Adrenal gland (tissue), 12 donors: ENCODE data around the gene ATXN10. TPM values are rescaled to one million over a fixed set of nuclear protein-coding genes. Genes with fewer than 3 reads are reported as not detected.

Source experiments
- DNase-seq, 7 donors: peaks; one replicate each; pipeline ENCODE4 v3.0.0-alpha.2; 2019 to 2020
- H3K27ac ChIP-seq, 5 donors: fragments of 200-600 bp; sonication (generic) in 4 of 5; 1 replicate in 3 of 5; 2 replicates in 2 of 5; pipeline versions ENCODE4 v1.5.1 to v1.8.0; 2016 to 2020; ENCODE audit warnings: mild to moderate bottlenecking in 1 of 5
- H3K27me3 ChIP-seq: fragments of 200-600 bp; 2 replicates; pipeline ENCODE4 v1.8.0; 2021
- H3K36me3 ChIP-seq, 2 donors: fragments of 200-600 bp; replicated peaks in 1 of 2; 1 replicate in 1 of 2; 2 replicates in 1 of 2; pipeline versions ENCODE4 v1.5.1 to v1.8.0; 2018 to 2022
- H3K4me1 ChIP-seq, 2 donors: fragments of 200-600 bp; replicated peaks in 1 of 2; 1 replicate in 1 of 2; 2 replicates in 1 of 2; pipeline versions ENCODE4 v1.5.1 to v1.8.0; 2018 to 2021
- H3K4me3 ChIP-seq, 4 donors: fragments of 200-600 bp; sonication (generic) in 3 of 4; one replicate each; pipeline ENCODE4 v1.5.1; 2016 to 2018
- H3K9me3 ChIP-seq, 3 donors: fragments of 200-600 bp; sonication (generic) in 1 of 3; replicated peaks in 1 of 3; 1 replicate in 2 of 3; 2 replicates in 1 of 3; pipeline versions ENCODE4 v1.5.1 to v1.8.0; 2016 to 2021
- POLR2A ChIP-seq, 2 donors: fragments of 450-650 bp; IDR thresholded peaks; one replicate each; pipeline ENCODE4 v1.6.1; 2017; ENCODE audit warnings: antibody characterized with exemption in 2 of 2, mild to moderate bottlenecking in 2 of 2, moderate library complexity in 1 of 2
- WGBS, 4 donors: extraction: QIAGEN DNeasy Blood & Tissue Kit in 2 of 4; methylation state at CpG; one replicate each; pipeline versions ENCODE4 v1.1.5 to v1.1.7; 2013 to 2017; 5-methylcytosine and 5-hydroxymethylcytosine counted together
- intact Hi-C, 2 donors: fragments of 100-400 bp; cut with DNase I; formaldehyde crosslinking; loops; one replicate each; pipeline versions ENCODE4 v1.14.1 to v1.15.0; 2022 to 2023
- polyA plus RNA-seq, 3 donors: library from polyadenylated mRNA; stranded (reverse); fragments of 200-250 nt in 2 of 3; fragments of 350-450 nt in 1 of 3; fragmentation: Illumina TruSeq in 1 of 3; extraction: RNeasy Lipid Tissue Mini Kit (QIAGEN cat#74804) in 1 of 3; gene quantifications; one replicate each; pipeline ENCODE4 v1.2.3, GENCODE V29; 2013 to 2014
- total RNA-seq, 9 donors: library from RNA; depleted of rRNA in 4 of 9; stranded (reverse); fragments of >200 nt in 4 of 9; fragments of 120-200 nt in 1 of 9; fragmentation: NEBNext Ultra II Directional in 1 of 9; extraction: Animal tissue kit (Norgen Biotek cat#: 25700) in 1 of 9; gene quantifications; one replicate each; pipeline versions ENCODE4 v1.1.0 to v1.2.4, GENCODE V29; 2013 to 2023
- TF ChIP-seq, protein P1 (sequence below), 6 experiments: fragments of 450-650 bp in 4 of 6; fragments of 200-600 bp in 2 of 6; sonication (generic) in 1 of 6; IDR thresholded peaks; 1 replicate in 5 of 6; 2 replicates in 1 of 6; pipeline versions ENCODE4 v1.5.1 to v1.8.0; 2016 to 2021; ENCODE audit warnings: antibody characterized with exemption in 6 of 6, mild to moderate bottlenecking in 2 of 6, moderate library complexity in 1 of 6
- donor health status: healthy with polysubstance abuse.
- donor health status: Bipolar disorder and iron deficiency.
- donor health status: DM: yes; HTN: yes; CAD: no.
- donor health status: DM: no; HTN: no; CAD: no.
- donor health status: DM: no; HTN: no; CAD: no.
- donor health status: DM: yes; HTN: yes; CAD: no.

The ATXN10 gene
- total and polyA plus RNA-seq, 12 donors, result 21.2 to 306 (median 165) TPM

DNA sequence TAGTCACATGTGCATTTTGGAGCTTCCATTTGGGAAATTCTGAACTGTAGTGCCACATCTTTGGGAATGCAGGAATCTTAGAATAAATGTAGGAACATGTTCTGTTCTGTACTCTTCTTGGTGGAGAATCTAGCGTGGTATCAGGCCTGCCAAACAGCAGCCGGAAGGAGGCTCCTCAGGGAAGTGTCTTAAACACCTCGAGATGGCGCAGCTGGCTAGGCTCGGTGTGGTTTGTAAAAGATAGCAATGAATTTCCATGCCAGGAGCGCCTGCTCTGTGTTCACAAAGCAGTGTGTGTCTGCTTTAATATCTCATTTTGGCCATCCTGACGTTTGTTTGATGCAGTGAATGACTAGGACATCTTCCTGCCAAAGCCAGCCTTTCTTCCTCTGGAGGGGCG, 145.1 kb downstream of the ATXN10 start:
- WGBS, 4 donors, result 93 to 94% (median 93%) methylated on average over 8 of the region's 8 CpGs
- Histone ChIP-seq H3K9me3 (no peaks in the 10 kb centered on the region), H3K36me3 (peaks cover 0 to under 1% of the 10 kb centered on the region in 2 donors), H3K4me3 (no peak overlapping the region), H3K27me3 (no peaks in the 10 kb centered on the region), H3K4me1 (peaks cover 15 to 22% of the 10 kb centered on the region in 2 donors), H3K27ac (no peak overlapping the region)
- no peak for TF ChIP-seq POLR2A (IDR thresholded peaks at IDR 0.05)
- TF ChIP-seq, protein P1, sequence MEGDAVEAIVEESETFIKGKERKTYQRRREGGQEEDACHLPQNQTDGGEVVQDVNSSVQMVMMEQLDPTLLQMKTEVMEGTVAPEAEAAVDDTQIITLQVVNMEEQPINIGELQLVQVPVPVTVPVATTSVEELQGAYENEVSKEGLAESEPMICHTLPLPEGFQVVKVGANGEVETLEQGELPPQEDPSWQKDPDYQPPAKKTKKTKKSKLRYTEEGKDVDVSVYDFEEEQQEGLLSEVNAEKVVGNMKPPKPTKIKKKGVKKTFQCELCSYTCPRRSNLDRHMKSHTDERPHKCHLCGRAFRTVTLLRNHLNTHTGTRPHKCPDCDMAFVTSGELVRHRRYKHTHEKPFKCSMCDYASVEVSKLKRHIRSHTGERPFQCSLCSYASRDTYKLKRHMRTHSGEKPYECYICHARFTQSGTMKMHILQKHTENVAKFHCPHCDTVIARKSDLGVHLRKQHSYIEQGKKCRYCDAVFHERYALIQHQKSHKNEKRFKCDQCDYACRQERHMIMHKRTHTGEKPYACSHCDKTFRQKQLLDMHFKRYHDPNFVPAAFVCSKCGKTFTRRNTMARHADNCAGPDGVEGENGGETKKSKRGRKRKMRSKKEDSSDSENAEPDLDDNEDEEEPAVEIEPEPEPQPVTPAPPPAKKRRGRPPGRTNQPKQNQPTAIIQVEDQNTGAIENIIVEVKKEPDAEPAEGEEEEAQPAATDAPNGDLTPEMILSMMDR (IDR thresholded peaks at IDR 0.05), result no peak
- DNase-seq, result no peak
- intact Hi-C loops, result no loop called here

- peak overlapping the region in 4 of 5 donors; percentile 38 to 86 (median 74) for H3K27ac ChIP-seq
Measured at GRCh38 chr22:45817745-45818423, 146.2 kb downstream of the ATXN10 start.

GRCh38 chr22:45818424-45819085, 146.9 kb downstream of the ATXN10 start:
- intact Hi-C loops, result no loop called here
- DNase-seq, result peak in 6 of 7 donors; percentile 70 to 88 (median 74)
- Histone ChIP-seq H3K4me3 (no peak overlapping the region), H3K27ac (peak overlapping the region in 4 of 5 donors; percentile 38 to 86 (median 74)), H3K27me3 (no peaks in the 10 kb centered on the region), H3K9me3 (no peaks in the 10 kb centered on the region), H3K36me3 (no peaks in the 10 kb centered on the region), H3K4me1 (peaks cover 11 to 15% of the 10 kb centered on the region in 2 donors)
- no peak for TF ChIP-seq POLR2A (IDR thresholded peaks at IDR 0.05)
- TF ChIP-seq, protein P1 (IDR thresholded peaks at IDR 0.05), result no peak
- WGBS, 4 donors, result 63 to 74% (median 71%) methylated on average over 12 to 14 of the region's 14 CpGs

More at GRCh38 chr22:45817745-45818423, 146.2 kb downstream of the ATXN10 start:
- H3K9me3 ChIP-seq, result no peaks in the 10 kb centered on the region
- no peaks in the 10 kb centered on the region for H3K27me3 ChIP-seq
- intact Hi-C loops, result no loop called here
- H3K4me3 ChIP-seq, result no peak overlapping the region
- DNase-seq, result peak; percentile 51 to 93 (median 78)
- peaks cover 11 to 16% of the 10 kb centered on the region in 2 donors for H3K4me1 ChIP-seq
- TF ChIP-seq POLR2A (IDR thresholded peaks at IDR 0.05), result no peak
- TF ChIP-seq, protein P1 (IDR thresholded peaks at IDR 0.05), result no peak
- H3K36me3 ChIP-seq, result no peaks in the 10 kb centered on the region
- WGBS, 4 donors, result 53 to 70% (median 63%) methylated on average over 8 of the region's 8 CpGs

GRCh38 chr22:45819305-45819704, 147.7 kb downstream of the ATXN10 start:
- no peaks in the 10 kb centered on the region for H3K27me3 ChIP-seq
- WGBS, 4 donors, result 88 to 96% (median 93%) methylated on average over 5 of the region's 5 CpGs
- no peaks in the 10 kb centered on the region for H3K9me3 ChIP-seq
- no peak overlapping the region for H3K4me3 ChIP-seq
- peak in 1 of 7 donors; percentile 64 for DNase-seq
- TF ChIP-seq, protein P1 (IDR thresholded peaks at IDR 0.05), result no peak
- TF ChIP-seq POLR2A (IDR thresholded peaks at IDR 0.05), result no peak
- H3K36me3 ChIP-seq, result no peaks in the 10 kb centered on the region
- intact Hi-C loops, result no loop called here
- peaks cover 11 to 15% of the 10 kb centered on the region in 2 donors for H3K4me1 ChIP-seq
- H3K27ac ChIP-seq, result peak overlapping the region in 2 of 5 donors; percentile 35 to 75
